RPMI8226 (cell line): ENCODE results near the gene SP7.
"Not testable (repeated sequence)": the region's sequence is repeated elsewhere in the genome, so short reads cannot be mapped to it uniquely, and the experiment has no call there.

Source experiments
- DNase-seq: peaks from one replicate; pipeline ENCODE4 v3.0.0-alpha.2; 2015

SP7 gene

GRCh38 chr12:53308276-53308675, 27.9 kb downstream of the SP7 start:
- DNase-seq = peak; percentile 67

GRCh38 chr12:53306826-53307225, 29.3 kb downstream of the SP7 start:
- no peak for DNase-seq

- DNase-seq = no peak
Observed at GRCh38 chr12:53302903-53303302, 33.3 kb downstream of the SP7 start.

GRCh38 chr12:53300187-53300586, 36.0 kb downstream of the SP7 start:
- peak; percentile 23 for DNase-seq

GRCh38 chr12:53299454-53300180, 36.5 kb downstream of the SP7 start, which contains the start of gene MYG1:
TSS of gene MYG1 (plus strand) at chr12:53299695. CDS start at chr12:53299738, 43 bp downstream.
- DNase-seq = peak; percentile 95

- peak; percentile 37 for DNase-seq
Observed at GRCh38 chr12:53299101-53299453, 37.1 kb downstream of the SP7 start.

GRCh38 chr12:53298164-53298563, 38.0 kb downstream of the SP7 start:
- no peak for DNase-seq

- DNase-seq = not testable (repeated sequence)
Observed at GRCh38 chr12:53297106-53297505, 39.0 kb downstream of the SP7 start.

GRCh38 chr12:53295891-53296219, 40.3 kb downstream of the SP7 start:
- DNase-seq = no peak

- DNase-seq = peak; percentile 92
Observed at GRCh38 chr12:53295070-53295890, 40.9 kb downstream of the SP7 start, which contains the start of gene PFDN5. TSS of gene PFDN5 (plus strand) at chr12:53295542. CDS start at chr12:53295568, 26 bp downstream.

- peak; percentile 91 for DNase-seq
Observed at GRCh38 chr12:53292426-53292825, 43.7 kb downstream of the SP7 start.

GRCh38 chr12:53290661-53291060, 45.5 kb downstream of the SP7 start:
- no peak for DNase-seq

GRCh38 chr12:53289891-53290290, 46.3 kb downstream of the SP7 start:
- no peak for DNase-seq

GRCh38 chr12:53288322-53288721, 47.8 kb downstream of the SP7 start:
- no peak for DNase-seq

- DNase-seq = peak; percentile 67
Observed at GRCh38 chr12:53287741-53288216, 48.4 kb downstream of the SP7 start.

- no peak for DNase-seq
Observed at GRCh38 chr12:53286448-53286847, 49.7 kb downstream of the SP7 start.

GRCh38 chr12:53279888-53280498, 56.2 kb downstream of the SP7 start:
- DNase-seq = no peak

GRCh38 chr12:53279283-53279869, 56.8 kb downstream of the SP7 start:
- no peak for DNase-seq

GRCh38 chr12:53277981-53278380, 58.2 kb downstream of the SP7 start:
- DNase-seq = no peak
